Fibroblast of lung (primary cell): Measurements from ENCODE around the gene TSSC4. TPM values are rescaled to one million over a fixed set of nuclear protein-coding genes. Genes with fewer than 3 reads are reported as not detected.

Experiments used
- DNase-seq, 2 donors: peaks; one replicate each; pipeline versions ENCODE4 v3.0.0 to v3.0.0-alpha.2; 2010; ENCODE audit warnings: low read depth in 2 of 2
- H2AFZ ChIP-seq: 2 replicates; pipeline ENCODE4 v1.5.1; 2012; ENCODE audit warnings: low read length, control low read depth, inconsistent platforms
- H3K27ac ChIP-seq: 2 replicates; pipeline ENCODE4 v1.5.1; 2011; ENCODE audit warnings: low read length, control low read depth; ENCODE audit not compliant: insufficient read depth
- H3K27me3 ChIP-seq: 2 replicates; pipeline ENCODE4 v1.5.1; 2011; ENCODE audit warnings: mild to moderate bottlenecking, low read length; ENCODE audit not compliant: control insufficient read depth, insufficient read depth
- H3K36me3 ChIP-seq: 2 replicates; pipeline ENCODE4 v1.5.1; 2011; ENCODE audit warnings: low read length; ENCODE audit not compliant: control insufficient read depth, insufficient read depth
- H3K4me1 ChIP-seq: 2 replicates; pipeline ENCODE4 v1.5.1; 2011; ENCODE audit warnings: low read length; ENCODE audit not compliant: control insufficient read depth, insufficient read depth; ENCODE audit errors: extremely low read depth
- H3K4me2 ChIP-seq: 2 replicates; pipeline ENCODE4 v1.5.1; 2011; ENCODE audit warnings: low read length, control low read depth; ENCODE audit not compliant: insufficient read depth; ENCODE audit errors: extremely low read depth
- H3K4me3 ChIP-seq, 4 experiments: fragments of 200-600 bp in 1 of 4; sonication (generic) in 1 of 4; replicated peaks in 1 of 4; 2 replicates each; pipeline ENCODE4 v1.5.1; 2011 to 2016; ENCODE audit warnings: low read length in 4 of 4, low read depth in 3 of 4, mild to moderate bottlenecking in 3 of 4, control low read depth in 2 of 4, inconsistent platforms in 1 of 4, mixed read lengths in 1 of 4; ENCODE audit not compliant: insufficient read depth in 1 of 4; ENCODE audit errors: control extremely low read depth in 1 of 4
- H3K79me2 ChIP-seq: 2 replicates; pipeline ENCODE4 v1.5.1; 2012; ENCODE audit warnings: mild to moderate bottlenecking, low read length, inconsistent platforms; ENCODE audit not compliant: control insufficient read depth, insufficient read depth
- H3K9ac ChIP-seq: 2 replicates; pipeline ENCODE4 v1.5.1; 2011; ENCODE audit warnings: mild to moderate bottlenecking, low read length, control low read depth; ENCODE audit not compliant: insufficient read depth
- H3K9me3 ChIP-seq: 2 replicates; pipeline ENCODE4 v1.5.1; 2012; ENCODE audit warnings: low read depth, low read length; ENCODE audit not compliant: control insufficient read depth, insufficient read depth
- H4K20me1 ChIP-seq: 2 replicates; pipeline ENCODE4 v1.5.1; 2011; ENCODE audit warnings: low read length; ENCODE audit not compliant: control insufficient read depth, insufficient read depth; ENCODE audit errors: extremely low read depth
- EZH2 ChIP-seq: IDR thresholded peaks from 2 replicates; pipeline ENCODE4 v1.5.1; 2012; ENCODE audit warnings: low read length, control low read depth, mild to moderate bottlenecking; ENCODE audit errors: missing control alignments
- polyA plus RNA-seq, 2 donors: library from polyadenylated mRNA; depleted of rRNA in 1 of 2; stranded (reverse) in 1 of 2; unstranded in 1 of 2; fragments of >200 nt; gene quantifications; 2 replicates each; pipeline ENCODE4 v1.2.1, GENCODE V29; 2011 to 2012; ENCODE audit warnings: missing spikeins in 1 of 2
- total RNA-seq: library from RNA; depleted of rRNA; stranded (reverse); fragments of >200 nt; gene quantifications from 2 replicates; pipeline ENCODE4 v1.2.1, GENCODE V29; 2014
- TF ChIP-seq, protein P1 (sequence below), 2 donors: IDR thresholded peaks in 1 of 2; conservative IDR thresholded peaks in 1 of 2; 1 replicate in 1 of 2; 2 replicates in 1 of 2; pipeline ENCODE4 v1.5.1; 2011 to 2012; ENCODE audit warnings: low read length in 2 of 2, control low read depth in 1 of 2, inconsistent platforms in 1 of 2, low read depth in 1 of 2, mild to moderate bottlenecking in 1 of 2

The TSSC4 gene
- total and polyA plus RNA-seq, 2 donors (not counting 1 experiment from before 2014, with no cell fraction given) = 8.8 to 48.7 TPM

- Histone ChIP-seq H3K9ac (no peak overlapping the region), H3K9me3 (no peaks in the 10 kb centered on the region), H3K4me1 (peaks cover 10% of the 10 kb centered on the region), H3K4me3 (no peak overlapping the region), H3K4me2 (no peak overlapping the region), H4K20me1 (no peaks in the 10 kb centered on the region), H2AFZ (no peak overlapping the region), H3K36me3 (peaks cover 47% of the 10 kb centered on the region), H3K27ac (no peak overlapping the region), H3K27me3 (no peaks in the 10 kb centered on the region), H3K79me2 (peaks cover 38% of the 10 kb centered on the region)
- DNase-seq = no peak
- TF ChIP-seq, protein P1, sequence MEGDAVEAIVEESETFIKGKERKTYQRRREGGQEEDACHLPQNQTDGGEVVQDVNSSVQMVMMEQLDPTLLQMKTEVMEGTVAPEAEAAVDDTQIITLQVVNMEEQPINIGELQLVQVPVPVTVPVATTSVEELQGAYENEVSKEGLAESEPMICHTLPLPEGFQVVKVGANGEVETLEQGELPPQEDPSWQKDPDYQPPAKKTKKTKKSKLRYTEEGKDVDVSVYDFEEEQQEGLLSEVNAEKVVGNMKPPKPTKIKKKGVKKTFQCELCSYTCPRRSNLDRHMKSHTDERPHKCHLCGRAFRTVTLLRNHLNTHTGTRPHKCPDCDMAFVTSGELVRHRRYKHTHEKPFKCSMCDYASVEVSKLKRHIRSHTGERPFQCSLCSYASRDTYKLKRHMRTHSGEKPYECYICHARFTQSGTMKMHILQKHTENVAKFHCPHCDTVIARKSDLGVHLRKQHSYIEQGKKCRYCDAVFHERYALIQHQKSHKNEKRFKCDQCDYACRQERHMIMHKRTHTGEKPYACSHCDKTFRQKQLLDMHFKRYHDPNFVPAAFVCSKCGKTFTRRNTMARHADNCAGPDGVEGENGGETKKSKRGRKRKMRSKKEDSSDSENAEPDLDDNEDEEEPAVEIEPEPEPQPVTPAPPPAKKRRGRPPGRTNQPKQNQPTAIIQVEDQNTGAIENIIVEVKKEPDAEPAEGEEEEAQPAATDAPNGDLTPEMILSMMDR (conservative IDR thresholded peaks at IDR 0.05 in 1 of 2, IDR thresholded peaks at IDR 0.05 in 1 of 2; ENCODE audit: low read depth in 1 of 2, low read length in 2 of 2) = no peak
- no peak for TF ChIP-seq EZH2
Measured at GRCh38 chr11:2395211-2395730, 5.3 kb upstream of the TSSC4 start.

GRCh38 chr11:2395856-2396255, 4.7 kb upstream of the TSSC4 start:
- TF ChIP-seq EZH2 = no peak
- TF ChIP-seq, protein P1 (conservative IDR thresholded peaks at IDR 0.05 in 1 of 2, IDR thresholded peaks at IDR 0.05 in 1 of 2; ENCODE audit: low read depth in 1 of 2, low read length in 2 of 2) = no peak
- H3K4me2 ChIP-seq = no peak overlapping the region
- peaks cover 45% of the 10 kb centered on the region for H3K36me3 ChIP-seq
- H3K9ac ChIP-seq = no peak overlapping the region
- no peaks in the 10 kb centered on the region for H3K9me3 ChIP-seq
- no peaks in the 10 kb centered on the region for H4K20me1 ChIP-seq
- H3K27ac ChIP-seq = no peak overlapping the region
- no peaks in the 10 kb centered on the region for H3K27me3 ChIP-seq
- no peak for DNase-seq
- H3K4me1 ChIP-seq = peaks cover 8% of the 10 kb centered on the region
- no peak overlapping the region for H2AFZ ChIP-seq
- no peak overlapping the region for H3K4me3 ChIP-seq
- H3K79me2 ChIP-seq = peaks cover 35% of the 10 kb centered on the region

DNA sequence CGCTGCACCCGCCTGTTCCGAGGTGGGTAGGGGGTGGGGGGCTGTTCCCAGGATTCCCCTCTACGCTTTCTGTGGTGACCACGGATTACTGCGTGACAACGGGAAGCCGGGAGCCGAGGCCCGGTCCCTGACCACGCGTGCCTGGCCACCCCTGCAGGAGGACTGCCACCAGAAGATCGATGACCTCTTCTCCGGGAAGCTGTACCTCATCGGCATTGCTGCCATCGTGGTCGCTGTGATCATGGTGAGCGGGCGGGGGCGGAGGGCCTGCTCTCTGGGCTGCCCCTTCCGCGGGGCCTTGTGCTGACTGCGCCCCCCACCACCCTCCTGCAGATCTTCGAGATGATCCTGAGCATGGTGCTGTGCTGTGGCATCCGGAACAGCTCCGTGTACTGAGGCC, 4.1 kb upstream of the TSSC4 start:
- H3K27me3 ChIP-seq = no peaks in the 10 kb centered on the region
- no peak overlapping the region for H2AFZ ChIP-seq
- no peak overlapping the region for H3K4me2 ChIP-seq
- no peaks in the 10 kb centered on the region for H3K9me3 ChIP-seq
- H3K4me3 ChIP-seq = no peak overlapping the region
- DNase-seq = no peak
- no peaks in the 10 kb centered on the region for H4K20me1 ChIP-seq
- peaks cover 8% of the 10 kb centered on the region for H3K4me1 ChIP-seq
- H3K79me2 ChIP-seq = peaks cover 35% of the 10 kb centered on the region
- H3K36me3 ChIP-seq = peaks cover 43% of the 10 kb centered on the region
- TF ChIP-seq, protein P1 (conservative IDR thresholded peaks at IDR 0.05 in 1 of 2, IDR thresholded peaks at IDR 0.05 in 1 of 2; ENCODE audit: low read depth in 1 of 2, low read length in 2 of 2) = no peak
- TF ChIP-seq EZH2 = no peak
- no peak overlapping the region for H3K9ac ChIP-seq
- no peak overlapping the region for H3K27ac ChIP-seq
